Ovary (tissue), 3 donors: ENCODE results near the gene PDE4D.

Source experiments
- POLR2A ChIP-seq: fragments of 450-650 bp; IDR thresholded peaks from one replicate; pipeline ENCODE4 v1.6.1; 2017; ENCODE audit warnings: antibody characterized with exemption, mild to moderate bottlenecking, moderate library complexity
- TF ChIP-seq, protein P1 (sequence below), 3 donors: fragments of 450-650 bp in 2 of 3; fragments of 200-600 bp in 1 of 3; IDR thresholded peaks; one replicate each; pipeline versions ENCODE4 v1.5.1 to v1.8.0; 2016 to 2022; ENCODE audit warnings: antibody characterized with exemption in 3 of 3, mild to moderate bottlenecking in 1 of 3
- donor health status: DM: no; HTN: no; CAD: no.

GRCh38 chr5:58926541-58926935 is 967.0 kb downstream of the PDE4D start:
- TF ChIP-seq, protein P1, sequence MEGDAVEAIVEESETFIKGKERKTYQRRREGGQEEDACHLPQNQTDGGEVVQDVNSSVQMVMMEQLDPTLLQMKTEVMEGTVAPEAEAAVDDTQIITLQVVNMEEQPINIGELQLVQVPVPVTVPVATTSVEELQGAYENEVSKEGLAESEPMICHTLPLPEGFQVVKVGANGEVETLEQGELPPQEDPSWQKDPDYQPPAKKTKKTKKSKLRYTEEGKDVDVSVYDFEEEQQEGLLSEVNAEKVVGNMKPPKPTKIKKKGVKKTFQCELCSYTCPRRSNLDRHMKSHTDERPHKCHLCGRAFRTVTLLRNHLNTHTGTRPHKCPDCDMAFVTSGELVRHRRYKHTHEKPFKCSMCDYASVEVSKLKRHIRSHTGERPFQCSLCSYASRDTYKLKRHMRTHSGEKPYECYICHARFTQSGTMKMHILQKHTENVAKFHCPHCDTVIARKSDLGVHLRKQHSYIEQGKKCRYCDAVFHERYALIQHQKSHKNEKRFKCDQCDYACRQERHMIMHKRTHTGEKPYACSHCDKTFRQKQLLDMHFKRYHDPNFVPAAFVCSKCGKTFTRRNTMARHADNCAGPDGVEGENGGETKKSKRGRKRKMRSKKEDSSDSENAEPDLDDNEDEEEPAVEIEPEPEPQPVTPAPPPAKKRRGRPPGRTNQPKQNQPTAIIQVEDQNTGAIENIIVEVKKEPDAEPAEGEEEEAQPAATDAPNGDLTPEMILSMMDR (IDR thresholded peaks at IDR 0.05), result no peak
- no peak for TF ChIP-seq POLR2A
